H9 (cell line): Measurements from ENCODE around the gene RERE. TPM values are rescaled to one million over a fixed set of nuclear protein-coding genes. Genes with fewer than 3 reads are reported as not detected.

Source experiments
- DNase-seq: peaks from one replicate; pipeline ENCODE4 v3.0.0-alpha.2; 2017
- H2AFZ ChIP-seq: one replicate; pipeline ENCODE4 v1.6.1; 2013; ENCODE audit warnings: mild to moderate bottlenecking, low read length, control low read depth, moderate library complexity
- H2AK5ac ChIP-seq: 2 replicates; pipeline ENCODE4 v1.6.1; 2013; ENCODE audit warnings: low read length, control low read depth, mixed read lengths; ENCODE audit not compliant: insufficient read length
- H2BK120ac ChIP-seq: one replicate; pipeline ENCODE4 v1.6.1; 2013; ENCODE audit warnings: low read depth, mild to moderate bottlenecking, low read length, control low read depth, inconsistent platforms; ENCODE audit not compliant: poor library complexity, severe bottlenecking
- H2BK12ac ChIP-seq: 2 replicates; pipeline ENCODE4 v1.6.1; 2013; ENCODE audit warnings: low read length, control low read depth, mixed read lengths, low read depth; ENCODE audit not compliant: insufficient read length
- H2BK15ac ChIP-seq: 2 replicates; pipeline ENCODE4 v1.6.1; 2013; ENCODE audit warnings: low read depth, low read length, control low read depth
- H2BK20ac ChIP-seq: one replicate; pipeline ENCODE4 v1.6.1; 2013; ENCODE audit warnings: low read depth, mild to moderate bottlenecking, low read length, control low read depth, inconsistent platforms; ENCODE audit not compliant: poor library complexity, severe bottlenecking
- H2BK5ac ChIP-seq: 2 replicates; pipeline ENCODE4 v1.6.1; 2013; ENCODE audit warnings: low read length, control low read depth, mixed read lengths; ENCODE audit not compliant: insufficient read length
- H3K14ac ChIP-seq: 2 replicates; pipeline ENCODE4 v1.6.1; 2013; ENCODE audit warnings: low read length, control low read depth; ENCODE audit not compliant: insufficient read depth
- H3K18ac ChIP-seq: 2 replicates; pipeline ENCODE4 v1.6.1; 2013; ENCODE audit warnings: low read depth, mild to moderate bottlenecking, mixed read lengths, low read length, control low read depth; ENCODE audit not compliant: insufficient read length
- H3K23ac ChIP-seq: 2 replicates; pipeline ENCODE4 v1.6.1; 2013; ENCODE audit warnings: low read length, control low read depth, mixed read lengths, low read depth; ENCODE audit not compliant: insufficient read length
- H3K23me2 ChIP-seq: 2 replicates; pipeline ENCODE4 v1.6.1; 2013; ENCODE audit warnings: low read depth, mild to moderate bottlenecking, mixed read lengths, low read length, control low read depth; ENCODE audit not compliant: insufficient read length, poor library complexity, severe bottlenecking
- H3K27ac ChIP-seq: 2 replicates; pipeline ENCODE4 v1.5.1; 2013; ENCODE audit warnings: low read length, control low read depth, mixed read lengths, low read depth; ENCODE audit not compliant: insufficient read length
- H3K27me3 ChIP-seq: 2 replicates; pipeline ENCODE4 v1.6.1; 2013; ENCODE audit warnings: low read length, control low read depth, inconsistent platforms; ENCODE audit not compliant: insufficient read depth
- H3K4ac ChIP-seq: 2 replicates; pipeline ENCODE4 v1.6.1; 2013; ENCODE audit warnings: low read depth, mild to moderate bottlenecking, control low read depth, inconsistent platforms, low read length, moderate library complexity
- H3K4me1 ChIP-seq: 2 replicates; pipeline ENCODE4 v1.6.1; 2013; ENCODE audit warnings: low read length, control low read depth, inconsistent platforms; ENCODE audit not compliant: insufficient read depth
- H3K4me2 ChIP-seq: 2 replicates; pipeline ENCODE4 v1.6.1; 2013; ENCODE audit warnings: low read length, control low read depth, mixed read lengths; ENCODE audit not compliant: insufficient read length, insufficient read depth
- H3K56ac ChIP-seq: 2 replicates; pipeline ENCODE4 v1.6.1; 2013; ENCODE audit warnings: low read depth, mild to moderate bottlenecking, mixed read lengths, low read length, control low read depth; ENCODE audit not compliant: insufficient read length
- H3K79me1 ChIP-seq: 2 replicates; pipeline ENCODE4 v1.6.1; 2013; ENCODE audit warnings: low read depth, mild to moderate bottlenecking, moderate library complexity, low read length, control low read depth, inconsistent platforms; ENCODE audit not compliant: insufficient read depth, poor library complexity, severe bottlenecking
- H3K79me2 ChIP-seq: 2 replicates; pipeline ENCODE4 v1.6.1; 2013; ENCODE audit warnings: low read length, control low read depth, inconsistent platforms; ENCODE audit not compliant: insufficient read depth
- H3K9ac ChIP-seq: 2 replicates; pipeline ENCODE4 v1.6.1; 2013; ENCODE audit warnings: low read length, control low read depth, mixed read lengths; ENCODE audit not compliant: insufficient read length; ENCODE audit errors: extremely low read depth
- H3K9me3 ChIP-seq: one replicate; pipeline ENCODE4 v1.6.1; 2013; ENCODE audit warnings: low read depth, low read length, inconsistent platforms; ENCODE audit not compliant: control insufficient read depth
- H3T11ph ChIP-seq: one replicate; pipeline ENCODE4 v1.6.1; 2013; ENCODE audit warnings: mild to moderate bottlenecking, low read length, control low read depth, inconsistent platforms
- H4K20me1 ChIP-seq: one replicate; pipeline ENCODE4 v1.6.1; 2013; ENCODE audit not compliant: control insufficient read depth, insufficient read length, insufficient read depth
- H4K5ac ChIP-seq: 2 replicates; pipeline ENCODE4 v1.6.1; 2013; ENCODE audit warnings: low read depth, mild to moderate bottlenecking, mixed read lengths, low read length, control low read depth; ENCODE audit not compliant: insufficient read length
- H4K8ac ChIP-seq: replicated peaks from 2 replicates; pipeline ENCODE4 v1.6.1; 2013; ENCODE audit warnings: low read length, control low read depth, mixed read lengths, low read depth; ENCODE audit not compliant: insufficient read length
- H4K91ac ChIP-seq: 2 replicates; pipeline ENCODE4 v1.6.1; 2013; ENCODE audit warnings: low read depth, mild to moderate bottlenecking, moderate library complexity, mixed read lengths, low read length, control low read depth; ENCODE audit not compliant: insufficient read length
- H3K27ac Mint-ChIP-seq, 3 experiments: 2 replicates in 2 of 3; 3 replicates in 1 of 3; pipeline ENCODE4 v1.8.0; 2020 to 2021; ENCODE audit warnings: mixed read lengths in 3 of 3, mild to moderate bottlenecking in 1 of 3, moderate library complexity in 1 of 3
- H3K27me3 Mint-ChIP-seq: 2 replicates; pipeline ENCODE4 v1.8.0; 2021; ENCODE audit warnings: low read depth, mild to moderate bottlenecking, moderate library complexity, mixed read lengths
- H3K36me3 Mint-ChIP-seq, 3 experiments: 2 replicates in 2 of 3; 3 replicates in 1 of 3; pipeline ENCODE4 v1.8.0; 2020 to 2021; ENCODE audit warnings: low read depth in 3 of 3, mixed read lengths in 3 of 3; ENCODE audit not compliant: insufficient read depth in 1 of 3
- H3K4me1 Mint-ChIP-seq, 2 experiments: 2 replicates each; pipeline ENCODE4 v1.8.0; 2020; ENCODE audit warnings: mixed read lengths in 2 of 2
- H3K4me3 Mint-ChIP-seq, 2 experiments: 2 replicates in 1 of 2; 3 replicates in 1 of 2; pipeline ENCODE4 v1.8.0; 2020 to 2021; ENCODE audit warnings: mild to moderate bottlenecking in 2 of 2, mixed read lengths in 2 of 2, moderate library complexity in 1 of 2
- H3K9me3 Mint-ChIP-seq, 2 experiments: 2 replicates in 1 of 2; 3 replicates in 1 of 2; pipeline ENCODE4 v1.8.0; 2020; ENCODE audit warnings: mild to moderate bottlenecking in 2 of 2, mixed read lengths in 2 of 2, moderate library complexity in 1 of 2
- WGBS: extraction: QIAGEN DNeasy Blood & Tissue Kit; methylation state at CpG from one replicate; pipeline ENCODE4 v1.1.7; 2013; ENCODE audit warnings: missing lambda C conversion rate, low lambda C conversion rate, mixed read lengths; ENCODE audit not compliant: insufficient read length; ENCODE audit errors: extremely low coverage; 5-methylcytosine and 5-hydroxymethylcytosine counted together
- total RNA-seq: library from RNA; stranded (reverse); gene quantifications from 2 replicates; pipeline ENCODE4 v1.2.1, GENCODE V29; 2021
- TF ChIP-seq, protein P1 (sequence below): fragments of 200-600 bp; sonication (generic); conservative IDR thresholded peaks from 3 replicates; pipeline ENCODE4 v1.8.0; 2021; ENCODE audit warnings: antibody characterized with exemption, mild to moderate bottlenecking

The RERE gene
- total RNA-seq, 1 experiment from 2014 or later = 103 TPM

DNA sequence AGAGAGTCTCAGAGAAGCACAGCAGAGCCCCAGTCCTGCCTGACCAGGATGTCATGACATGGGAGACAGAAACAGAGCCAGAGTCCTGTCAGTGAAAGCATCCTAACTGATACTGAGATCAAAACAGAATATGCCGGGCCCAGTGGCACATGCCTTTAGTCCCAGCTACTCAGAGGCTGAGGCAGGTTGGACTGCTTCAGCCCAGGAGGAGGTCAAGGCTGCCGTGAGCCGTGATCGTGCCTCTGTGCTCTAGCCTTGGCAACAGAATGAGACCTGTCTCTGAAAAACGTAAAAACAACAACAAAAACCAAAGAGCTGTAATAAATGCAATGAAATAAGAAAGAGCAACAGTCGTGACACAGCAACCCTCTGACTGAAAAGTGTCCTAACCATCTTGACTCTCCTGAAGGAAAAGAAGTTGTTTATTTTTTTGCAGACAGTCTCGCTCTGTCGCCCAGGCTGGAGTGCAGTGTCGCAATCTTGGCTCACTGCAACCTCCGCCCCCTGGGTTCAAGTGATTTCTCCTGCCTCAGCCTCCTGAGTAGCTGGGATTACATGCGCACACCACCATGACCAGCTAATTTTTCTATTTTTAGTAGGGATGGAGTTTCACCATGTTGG is 310.3 kb downstream of the RERE start:
- Histone ChIP-seq H3K14ac (no peak overlapping the region), H4K91ac (no peak overlapping the region), H4K5ac (no peak overlapping the region), H3K18ac (no peak overlapping the region), H2BK15ac (no peak overlapping the region), H3K79me1 (no peaks in the 10 kb centered on the region), H4K8ac (no peak overlapping the region), H2BK120ac (no peak overlapping the region), H3K23ac (no peak overlapping the region), H4K20me1 (no peaks in the 10 kb centered on the region), H3T11ph (no peak overlapping the region), H3K4me2 (no peak overlapping the region), H2BK5ac (no peak overlapping the region), H2AFZ (no peak overlapping the region), H3K4me1 (no peaks in the 10 kb centered on the region), H3K27me3 (no peaks in the 10 kb centered on the region), H2AK5ac (no peak overlapping the region), H3K79me2 (no peaks in the 10 kb centered on the region; the same call in 1 of the 2 replicates), H3K23me2 (no peaks in the 10 kb centered on the region), H3K9ac (no peak overlapping the region), H2BK12ac (no peak overlapping the region), H2BK20ac (no peak overlapping the region), H3K56ac (no peak overlapping the region), H3K9me3 (no peaks in the 10 kb centered on the region), H3K4ac (no peak overlapping the region), H3K27ac (no peak overlapping the region)
- peaks cover 4% of the 10 kb centered on the region in 2 experiments; a peak in 4 of 5 replicates for H3K9me3 Mint-ChIP-seq
- peaks cover 17 to 27% of the 10 kb centered on the region in 2 experiments for H3K4me1 Mint-ChIP-seq
- no CpG with 5 or more reads among the region's 11 CpGs for WGBS
- peaks cover 20 to 27% (median 21%) of the 10 kb centered on the region in 3 experiments for H3K36me3 Mint-ChIP-seq
- H3K4me3 Mint-ChIP-seq = no peak overlapping the region
- H3K27ac Mint-ChIP-seq = peak overlapping the region in 2 of 3 experiments; percentile 13 to 64; a peak in 3 of 7 replicates
- DNase-seq = no peak
- TF ChIP-seq, protein P1, sequence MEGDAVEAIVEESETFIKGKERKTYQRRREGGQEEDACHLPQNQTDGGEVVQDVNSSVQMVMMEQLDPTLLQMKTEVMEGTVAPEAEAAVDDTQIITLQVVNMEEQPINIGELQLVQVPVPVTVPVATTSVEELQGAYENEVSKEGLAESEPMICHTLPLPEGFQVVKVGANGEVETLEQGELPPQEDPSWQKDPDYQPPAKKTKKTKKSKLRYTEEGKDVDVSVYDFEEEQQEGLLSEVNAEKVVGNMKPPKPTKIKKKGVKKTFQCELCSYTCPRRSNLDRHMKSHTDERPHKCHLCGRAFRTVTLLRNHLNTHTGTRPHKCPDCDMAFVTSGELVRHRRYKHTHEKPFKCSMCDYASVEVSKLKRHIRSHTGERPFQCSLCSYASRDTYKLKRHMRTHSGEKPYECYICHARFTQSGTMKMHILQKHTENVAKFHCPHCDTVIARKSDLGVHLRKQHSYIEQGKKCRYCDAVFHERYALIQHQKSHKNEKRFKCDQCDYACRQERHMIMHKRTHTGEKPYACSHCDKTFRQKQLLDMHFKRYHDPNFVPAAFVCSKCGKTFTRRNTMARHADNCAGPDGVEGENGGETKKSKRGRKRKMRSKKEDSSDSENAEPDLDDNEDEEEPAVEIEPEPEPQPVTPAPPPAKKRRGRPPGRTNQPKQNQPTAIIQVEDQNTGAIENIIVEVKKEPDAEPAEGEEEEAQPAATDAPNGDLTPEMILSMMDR = no peak
- H3K27me3 Mint-ChIP-seq = no peaks in the 10 kb centered on the region
